GM19240 (cell line): ENCODE measurements around the gene ILF2.

Experiments used
- DNase-seq: peaks from one replicate; pipeline ENCODE4 v3.0.0; 2011; ENCODE audit warnings: low spot score; ENCODE audit not compliant: insufficient read length

The ILF2 gene

GRCh38 chr1:153628638-153629342, 42.0 kb downstream of the ILF2 start:
- DNase-seq: no peak

GRCh38 chr1:153627715-153628626, 42.8 kb downstream of the ILF2 start, which contains the start of gene S100A1:
Gene S100A1, plus strand, starts transcription at chr1:153628434. Its CDS starts 2,088 bp downstream, at chr1:153630522.
- DNase-seq: no peak

GRCh38 chr1:153626904-153627714, 43.7 kb downstream of the ILF2 start, which contains the start of gene S100A13:
Gene S100A13, minus strand, starts transcription at chr1:153627505. Its CDS starts 1,033 bp downstream, at chr1:153626472.
- no peak for DNase-seq

- DNase-seq: no peak
Measured at GRCh38 chr1:153626477-153626903, 44.3 kb downstream of the ILF2 start.

- DNase-seq: no peak
Measured at GRCh38 chr1:153624965-153625611, 45.7 kb downstream of the ILF2 start.

- no peak for DNase-seq
Measured at GRCh38 chr1:153623101-153623500, 47.7 kb downstream of the ILF2 start.

- no peak for DNase-seq
Measured at GRCh38 chr1:153619171-153619570, 51.6 kb downstream of the ILF2 start.

- peak; percentile 82 for DNase-seq
Measured at GRCh38 chr1:153617663-153618062, 53.1 kb downstream of the ILF2 start.

- DNase-seq: no peak
Measured at GRCh38 chr1:153616917-153617311, 53.9 kb downstream of the ILF2 start.

- DNase-seq: no peak
Measured at GRCh38 chr1:153616144-153616916, 54.5 kb downstream of the ILF2 start, which contains the start of gene S100A14. Gene S100A14, minus strand, starts transcription at chr1:153616325. Its CDS starts 467 bp downstream, at chr1:153615858.

GRCh38 chr1:153615406-153615805, 55.4 kb downstream of the ILF2 start:
- DNase-seq: no peak

GRCh38 chr1:153614906-153615305, 55.9 kb downstream of the ILF2 start:
- no peak for DNase-seq

GRCh38 chr1:153614189-153614900, 56.4 kb downstream of the ILF2 start:
- no peak for DNase-seq

GRCh38 chr1:153613406-153613805, 57.4 kb downstream of the ILF2 start:
- DNase-seq: no peak

GRCh38 chr1:153612755-153613331, 58.0 kb downstream of the ILF2 start, which contains the start of gene S100A16:
Gene S100A16, minus strand, starts transcription at chr1:153613137. Its CDS starts 4,986 bp downstream, at chr1:153608151.
- no peak for DNase-seq

- DNase-seq: no peak
Measured at GRCh38 chr1:153612111-153612754, 58.6 kb downstream of the ILF2 start.
